H9 (cell line): ENCODE results near the gene WDR88. TPM values are rescaled to one million over a fixed set of nuclear protein-coding genes. Genes with fewer than 3 reads are reported as not detected.
A peak's percentile ranks its signal among the peaks of the same experiment; 100 is the strongest.

Experiments used
- DNase-seq: peaks from one replicate; pipeline ENCODE4 v3.0.0-alpha.2; 2017
- H2AFZ ChIP-seq: one replicate; pipeline ENCODE4 v1.6.1; 2013; ENCODE audit warnings: mild to moderate bottlenecking, low read length, control low read depth, moderate library complexity
- H2AK5ac ChIP-seq: 2 replicates; pipeline ENCODE4 v1.6.1; 2013; ENCODE audit warnings: low read length, control low read depth, mixed read lengths; ENCODE audit not compliant: insufficient read length
- H2BK120ac ChIP-seq: one replicate; pipeline ENCODE4 v1.6.1; 2013; ENCODE audit warnings: low read depth, mild to moderate bottlenecking, low read length, control low read depth, inconsistent platforms; ENCODE audit not compliant: poor library complexity, severe bottlenecking
- H2BK12ac ChIP-seq: 2 replicates; pipeline ENCODE4 v1.6.1; 2013; ENCODE audit warnings: low read length, control low read depth, mixed read lengths, low read depth; ENCODE audit not compliant: insufficient read length
- H2BK15ac ChIP-seq: 2 replicates; pipeline ENCODE4 v1.6.1; 2013; ENCODE audit warnings: low read depth, low read length, control low read depth
- H2BK20ac ChIP-seq: one replicate; pipeline ENCODE4 v1.6.1; 2013; ENCODE audit warnings: low read depth, mild to moderate bottlenecking, low read length, control low read depth, inconsistent platforms; ENCODE audit not compliant: poor library complexity, severe bottlenecking
- H2BK5ac ChIP-seq: 2 replicates; pipeline ENCODE4 v1.6.1; 2013; ENCODE audit warnings: low read length, control low read depth, mixed read lengths; ENCODE audit not compliant: insufficient read length
- H3K14ac ChIP-seq: 2 replicates; pipeline ENCODE4 v1.6.1; 2013; ENCODE audit warnings: low read length, control low read depth; ENCODE audit not compliant: insufficient read depth
- H3K18ac ChIP-seq: 2 replicates; pipeline ENCODE4 v1.6.1; 2013; ENCODE audit warnings: low read depth, mild to moderate bottlenecking, mixed read lengths, low read length, control low read depth; ENCODE audit not compliant: insufficient read length
- H3K23ac ChIP-seq: 2 replicates; pipeline ENCODE4 v1.6.1; 2013; ENCODE audit warnings: low read length, control low read depth, mixed read lengths, low read depth; ENCODE audit not compliant: insufficient read length
- H3K23me2 ChIP-seq: 2 replicates; pipeline ENCODE4 v1.6.1; 2013; ENCODE audit warnings: low read depth, mild to moderate bottlenecking, mixed read lengths, low read length, control low read depth; ENCODE audit not compliant: insufficient read length, poor library complexity, severe bottlenecking
- H3K27ac ChIP-seq: 2 replicates; pipeline ENCODE4 v1.5.1; 2013; ENCODE audit warnings: low read length, control low read depth, mixed read lengths, low read depth; ENCODE audit not compliant: insufficient read length
- H3K27me3 ChIP-seq: 2 replicates; pipeline ENCODE4 v1.6.1; 2013; ENCODE audit warnings: low read length, control low read depth, inconsistent platforms; ENCODE audit not compliant: insufficient read depth
- H3K4ac ChIP-seq: 2 replicates; pipeline ENCODE4 v1.6.1; 2013; ENCODE audit warnings: low read depth, mild to moderate bottlenecking, control low read depth, inconsistent platforms, low read length, moderate library complexity
- H3K4me1 ChIP-seq: 2 replicates; pipeline ENCODE4 v1.6.1; 2013; ENCODE audit warnings: low read length, control low read depth, inconsistent platforms; ENCODE audit not compliant: insufficient read depth
- H3K4me2 ChIP-seq: 2 replicates; pipeline ENCODE4 v1.6.1; 2013; ENCODE audit warnings: low read length, control low read depth, mixed read lengths; ENCODE audit not compliant: insufficient read length, insufficient read depth
- H3K56ac ChIP-seq: 2 replicates; pipeline ENCODE4 v1.6.1; 2013; ENCODE audit warnings: low read depth, mild to moderate bottlenecking, mixed read lengths, low read length, control low read depth; ENCODE audit not compliant: insufficient read length
- H3K79me1 ChIP-seq: 2 replicates; pipeline ENCODE4 v1.6.1; 2013; ENCODE audit warnings: low read depth, mild to moderate bottlenecking, moderate library complexity, low read length, control low read depth, inconsistent platforms; ENCODE audit not compliant: insufficient read depth, poor library complexity, severe bottlenecking
- H3K79me2 ChIP-seq: 2 replicates; pipeline ENCODE4 v1.6.1; 2013; ENCODE audit warnings: low read length, control low read depth, inconsistent platforms; ENCODE audit not compliant: insufficient read depth
- H3K9ac ChIP-seq: 2 replicates; pipeline ENCODE4 v1.6.1; 2013; ENCODE audit warnings: low read length, control low read depth, mixed read lengths; ENCODE audit not compliant: insufficient read length; ENCODE audit errors: extremely low read depth
- H3K9me3 ChIP-seq: one replicate; pipeline ENCODE4 v1.6.1; 2013; ENCODE audit warnings: low read depth, low read length, inconsistent platforms; ENCODE audit not compliant: control insufficient read depth
- H3T11ph ChIP-seq: one replicate; pipeline ENCODE4 v1.6.1; 2013; ENCODE audit warnings: mild to moderate bottlenecking, low read length, control low read depth, inconsistent platforms
- H4K20me1 ChIP-seq: one replicate; pipeline ENCODE4 v1.6.1; 2013; ENCODE audit not compliant: control insufficient read depth, insufficient read length, insufficient read depth
- H4K5ac ChIP-seq: 2 replicates; pipeline ENCODE4 v1.6.1; 2013; ENCODE audit warnings: low read depth, mild to moderate bottlenecking, mixed read lengths, low read length, control low read depth; ENCODE audit not compliant: insufficient read length
- H4K8ac ChIP-seq: replicated peaks from 2 replicates; pipeline ENCODE4 v1.6.1; 2013; ENCODE audit warnings: low read length, control low read depth, mixed read lengths, low read depth; ENCODE audit not compliant: insufficient read length
- H4K91ac ChIP-seq: 2 replicates; pipeline ENCODE4 v1.6.1; 2013; ENCODE audit warnings: low read depth, mild to moderate bottlenecking, moderate library complexity, mixed read lengths, low read length, control low read depth; ENCODE audit not compliant: insufficient read length
- H3K27ac Mint-ChIP-seq, 3 experiments: 2 replicates in 2 of 3; 3 replicates in 1 of 3; pipeline ENCODE4 v1.8.0; 2020 to 2021; ENCODE audit warnings: mixed read lengths in 3 of 3, mild to moderate bottlenecking in 1 of 3, moderate library complexity in 1 of 3
- H3K27me3 Mint-ChIP-seq: 2 replicates; pipeline ENCODE4 v1.8.0; 2021; ENCODE audit warnings: low read depth, mild to moderate bottlenecking, moderate library complexity, mixed read lengths
- H3K36me3 Mint-ChIP-seq, 3 experiments: 2 replicates in 2 of 3; 3 replicates in 1 of 3; pipeline ENCODE4 v1.8.0; 2020 to 2021; ENCODE audit warnings: low read depth in 3 of 3, mixed read lengths in 3 of 3; ENCODE audit not compliant: insufficient read depth in 1 of 3
- H3K4me1 Mint-ChIP-seq, 2 experiments: 2 replicates each; pipeline ENCODE4 v1.8.0; 2020; ENCODE audit warnings: mixed read lengths in 2 of 2
- H3K4me3 Mint-ChIP-seq, 2 experiments: 2 replicates in 1 of 2; 3 replicates in 1 of 2; pipeline ENCODE4 v1.8.0; 2020 to 2021; ENCODE audit warnings: mild to moderate bottlenecking in 2 of 2, mixed read lengths in 2 of 2, moderate library complexity in 1 of 2
- H3K9me3 Mint-ChIP-seq, 2 experiments: 2 replicates in 1 of 2; 3 replicates in 1 of 2; pipeline ENCODE4 v1.8.0; 2020; ENCODE audit warnings: mild to moderate bottlenecking in 2 of 2, mixed read lengths in 2 of 2, moderate library complexity in 1 of 2
- CTCF ChIP-seq: fragments of 200-600 bp; sonication (generic); conservative IDR thresholded peaks from 3 replicates; pipeline ENCODE4 v1.8.0; 2021; ENCODE audit warnings: antibody characterized with exemption, mild to moderate bottlenecking
- WGBS: extraction: QIAGEN DNeasy Blood & Tissue Kit; methylation state at CpG from one replicate; pipeline ENCODE4 v1.1.7; 2013; ENCODE audit warnings: missing lambda C conversion rate, low lambda C conversion rate, mixed read lengths; ENCODE audit not compliant: insufficient read length; ENCODE audit errors: extremely low coverage; 5-methylcytosine and 5-hydroxymethylcytosine counted together
- total RNA-seq: library from RNA; stranded (reverse); gene quantifications from 2 replicates; pipeline ENCODE4 v1.2.1, GENCODE V29; 2021

Gene WDR88
- total RNA-seq, 1 experiment from 2014 or later = not detected

- no peaks in the 10 kb centered on the region for H3K79me2 ChIP-seq
- no peak overlapping the region for H3K9ac ChIP-seq
- no peak overlapping the region for H3K18ac ChIP-seq
- no peaks in the 10 kb centered on the region for H3K4me1 ChIP-seq
- H4K5ac ChIP-seq = no peak overlapping the region
- WGBS = no CpG with 5 or more reads among the region's 10 CpGs
- H2AFZ ChIP-seq = no peak overlapping the region
- Mint-ChIP-seq H3K4me1 (0 out of 4 replicates have a peak, but pooled peaks cover 0 to 3% of the 10 kb centered on the region in 2 experiments), H3K9me3 (peaks cover 0 to 1% of the 10 kb centered on the region in 2 experiments; a peak in 1 of 5 replicates), H3K36me3 (peaks cover 6 to 10% (median 8%) of the 10 kb centered on the region in 3 experiments; a peak in 6 of 7 replicates), H3K27ac (peak overlapping the region in 1 of 3 experiments; percentile 36; a peak in 1 of 7 replicates), H3K4me3 (peak overlapping the region in 1 of 2 experiments; percentile 62; a peak in 2 of 5 replicates), H3K27me3 (peaks cover 25% of the 10 kb centered on the region)
- no peak overlapping the region for H4K91ac ChIP-seq
- no peak overlapping the region for H2BK12ac ChIP-seq
- H3K27ac ChIP-seq = no peak overlapping the region
- no peak overlapping the region for H2BK20ac ChIP-seq
- no peaks in the 10 kb centered on the region for H3K79me1 ChIP-seq
- no peak for TF ChIP-seq CTCF
- H3K23me2 ChIP-seq = no peaks in the 10 kb centered on the region
- no peak overlapping the region for H3K23ac ChIP-seq
- no peak overlapping the region for H4K8ac ChIP-seq
- no peak overlapping the region for H3K14ac ChIP-seq
- no peak overlapping the region for H2AK5ac ChIP-seq
- no peaks in the 10 kb centered on the region for H3K9me3 ChIP-seq
- no peak overlapping the region for H3K56ac ChIP-seq
- H2BK120ac ChIP-seq = no peak overlapping the region
- H4K20me1 ChIP-seq = peaks cover 2% of the 10 kb centered on the region
- DNase-seq = no peak
- no peaks in the 10 kb centered on the region; the same call in 1 of the 2 replicates for H3K27me3 ChIP-seq
- H2BK5ac ChIP-seq = no peak overlapping the region
- no peak overlapping the region for H3T11ph ChIP-seq
- no peak overlapping the region for H2BK15ac ChIP-seq
- no peak overlapping the region for H3K4me2 ChIP-seq
- H3K4ac ChIP-seq = no peak overlapping the region
Observed at GRCh38 chr19:33196446-33197193, 64.7 kb downstream of the WDR88 start.
